ENCODE results near the gene PLCG2. TPM values are rescaled to one million over a fixed set of nuclear protein-coding genes. Genes with fewer than 3 reads are reported as not detected.

PLCG2 gene
- total and polyA plus RNA-seq, 2 of the 8 experiments (the other 6 are each of a cell fraction or from before 2014, with no cell fraction given) = 6.1 to 6.9 TPM

GRCh38 chr16:81861503-81861902, 82.4 kb downstream of the PLCG2 start (continued):
- TF ChIP-seq ATF2 (IDR thresholded peaks at IDR 0.05; ENCODE audit: low read length) = no peak
- no peak for TF ChIP-seq RFX5 (IDR thresholded peaks at IDR 0.05; ENCODE audit: borderline replicate concordance, low read depth, low read length)
